Activated T-helper 17 cell treated with anti-CD3 and anti-CD28 coated beads, Interleukin-2, amount 50 U/mL, for 72 hours (primary cell): ENCODE results near the gene TGM1. TPM values are rescaled to one million over a fixed set of nuclear protein-coding genes. Genes with fewer than 3 reads are reported as not detected.
"Not testable (repeated sequence)": the region's sequence is repeated elsewhere in the genome, so short reads cannot be mapped to it uniquely, and the experiment has no call there.

ENCODE experiments used
- ATAC-seq: fragments of 150-1000 bp; cut with Tn5 transposase; replicated peaks from 2 replicates; pipeline ENCODE4 v1.10.0; 2021; ENCODE audit warnings: mild to moderate bottlenecking, moderate library complexity
- H3K27ac Mint-ChIP-seq: one replicate; pipeline ENCODE4 v1.8.0; 2022; ENCODE audit warnings: mixed read lengths
- H3K27me3 Mint-ChIP-seq: one replicate; pipeline ENCODE4 v1.8.0; 2022; ENCODE audit warnings: mixed read lengths
- H3K36me3 Mint-ChIP-seq: one replicate; pipeline ENCODE4 v1.8.0; 2022; ENCODE audit warnings: low read depth, mild to moderate bottlenecking, mixed read lengths
- H3K4me1 Mint-ChIP-seq: one replicate; pipeline ENCODE4 v1.8.0; 2022; ENCODE audit warnings: mixed read lengths
- H3K4me3 Mint-ChIP-seq: one replicate; pipeline ENCODE4 v1.8.0; 2022; ENCODE audit warnings: mild to moderate bottlenecking, mixed read lengths
- H3K9me3 Mint-ChIP-seq: one replicate; pipeline ENCODE4 v1.8.0; 2022; ENCODE audit warnings: mixed read lengths
- total RNA-seq, 2 donors: library from RNA; stranded (reverse); gene quantifications; one replicate each; pipeline ENCODE4 v1.2.3, GENCODE V29; 2022

Gene TGM1
- total RNA-seq, 2 donors from 2014 or later, result 16.1 to 18.2 TPM

GRCh38 chr14:24231263-24232120 is 31.5 kb downstream of the TGM1 start:
- Mint-ChIP-seq H3K9me3 (no peaks in the 10 kb centered on the region), H3K27ac (peak overlapping the region; percentile 85), H3K36me3 (peaks cover 68% of the 10 kb centered on the region), H3K27me3 (no peaks in the 10 kb centered on the region), H3K4me1 (peaks cover 29% of the 10 kb centered on the region), H3K4me3 (peak overlapping the region; percentile 84)
- ATAC-seq, result no peak

- H3K4me1 Mint-ChIP-seq, result peaks cover 19% of the 10 kb centered on the region
- no peaks in the 10 kb centered on the region for H3K9me3 Mint-ChIP-seq
- H3K27me3 Mint-ChIP-seq, result no peaks in the 10 kb centered on the region
- no peak overlapping the region for H3K4me3 Mint-ChIP-seq
- ATAC-seq, result no peak
- peaks cover 62% of the 10 kb centered on the region for H3K36me3 Mint-ChIP-seq
- no peak overlapping the region for H3K27ac Mint-ChIP-seq
These were observed 34.1 kb downstream of the TGM1 start for GRCh38 chr14:24228902-24229301.

GRCh38 chr14:24226473-24226872 is 36.5 kb downstream of the TGM1 start:
- Mint-ChIP-seq H3K27me3 (no peaks in the 10 kb centered on the region), H3K4me1 (peaks cover 14% of the 10 kb centered on the region), H3K4me3 (peak overlapping the region; percentile 3), H3K36me3 (peaks cover 48% of the 10 kb centered on the region), H3K27ac (peak overlapping the region; percentile 6), H3K9me3 (no peaks in the 10 kb centered on the region)
- ATAC-seq, result no peak

- Mint-ChIP-seq H3K27me3 (no peaks in the 10 kb centered on the region), H3K27ac (peak overlapping the region; percentile 66), H3K4me3 (no peak overlapping the region), H3K36me3 (peaks cover 48% of the 10 kb centered on the region), H3K9me3 (no peaks in the 10 kb centered on the region), H3K4me1 (peaks cover 16% of the 10 kb centered on the region)
- no peak for ATAC-seq
These were observed 38.3 kb downstream of the TGM1 start for GRCh38 chr14:24224618-24225071.

GRCh38 chr14:24222987-24223386 is 40.0 kb downstream of the TGM1 start:
- not testable (repeated sequence) for H3K9me3 Mint-ChIP-seq, H3K4me3 Mint-ChIP-seq, H3K27me3 Mint-ChIP-seq, ATAC-seq, H3K27ac Mint-ChIP-seq
- Mint-ChIP-seq H3K36me3 (peaks cover 45% of the 10 kb centered on the region), H3K4me1 (peaks cover 20% of the 10 kb centered on the region)

- no peak for ATAC-seq
- H3K4me1 Mint-ChIP-seq, result peaks cover 19% of the 10 kb centered on the region
These were observed 43.5 kb downstream of the TGM1 start for GRCh38 chr14:24219521-24219920.

GRCh38 chr14:24219080-24219479 is 43.9 kb downstream of the TGM1 start:
- Mint-ChIP-seq H3K4me1 (peaks cover 21% of the 10 kb centered on the region), H3K27ac (peak overlapping the region; percentile 35), H3K36me3 (peaks cover 40% of the 10 kb centered on the region), H3K4me3 (no peak overlapping the region), H3K27me3 (no peaks in the 10 kb centered on the region), H3K9me3 (no peaks in the 10 kb centered on the region)
- no peak for ATAC-seq

More at GRCh38 chr14:24219521-24219920, 43.5 kb downstream of the TGM1 start:
- Mint-ChIP-seq H3K9me3 (no peaks in the 10 kb centered on the region), H3K27me3 (no peaks in the 10 kb centered on the region), H3K36me3 (peaks cover 43% of the 10 kb centered on the region), H3K4me3 (no peak overlapping the region), H3K27ac (peak overlapping the region; percentile 35)

GRCh38 chr14:24216876-24217275 is 46.1 kb downstream of the TGM1 start:
- not testable (repeated sequence) for H3K27me3 Mint-ChIP-seq, H3K4me3 Mint-ChIP-seq, H3K9me3 Mint-ChIP-seq, ATAC-seq
- Mint-ChIP-seq H3K4me1 (peaks cover 23% of the 10 kb centered on the region), H3K27ac (peak overlapping the region; percentile 88), H3K36me3 (peaks cover 58% of the 10 kb centered on the region)

- Mint-ChIP-seq H3K4me3 (peak overlapping the region; percentile 81), H3K4me1 (peaks cover 29% of the 10 kb centered on the region), H3K9me3 (no peaks in the 10 kb centered on the region), H3K27ac (peak overlapping the region; percentile 88), H3K27me3 (no peaks in the 10 kb centered on the region), H3K36me3 (peaks cover 63% of the 10 kb centered on the region)
- no peak for ATAC-seq
These were observed 46.7 kb downstream of the TGM1 start for GRCh38 chr14:24216345-24216699.

GRCh38 chr14:24215495-24216344 is 47.3 kb downstream of the TGM1 start, which contains the start of gene MDP1:
TSS of gene MDP1 (minus strand) at chr14:24216066. CDS start at chr14:24215955, 111 bp downstream.
- Mint-ChIP-seq H3K27ac (peak within 1 kb of the TSS; percentile 88), H3K4me1 (peaks cover 29% of the 10 kb centered on the region), H3K4me3 (peak within 1 kb of the TSS; percentile 81), H3K36me3 (peaks cover 69% of the 10 kb centered on the region), H3K27me3 (no peaks in the 10 kb centered on the region), H3K9me3 (no peaks in the 10 kb centered on the region)
- ATAC-seq, result peak; percentile 76

- no peaks in the 10 kb centered on the region for H3K27me3 Mint-ChIP-seq
- ATAC-seq, result no peak
- H3K4me3 Mint-ChIP-seq, result peak overlapping the region; percentile 81
- peaks cover 29% of the 10 kb centered on the region for H3K4me1 Mint-ChIP-seq
- H3K9me3 Mint-ChIP-seq, result no peaks in the 10 kb centered on the region
- H3K36me3 Mint-ChIP-seq, result peaks cover 79% of the 10 kb centered on the region
- H3K27ac Mint-ChIP-seq, result peak overlapping the region; percentile 88
These were observed 48.9 kb downstream of the TGM1 start for GRCh38 chr14:24213866-24214662.

- peak within 1 kb of the TSS; percentile 81 for H3K4me3 Mint-ChIP-seq
These were observed 49.8 kb downstream of the TGM1 start, which contains the start of gene CHMP4A for GRCh38 chr14:24212924-24213865. TSS of gene CHMP4A (minus strand) at chr14:24213488. CDS start at chr14:24213439, 49 bp downstream.

GRCh38 chr14:24211311-24211710 is 51.7 kb downstream of the TGM1 start:
- Mint-ChIP-seq H3K27me3 (no peaks in the 10 kb centered on the region), H3K27ac (peak overlapping the region; percentile 36), H3K4me3 (peak overlapping the region; percentile 81), H3K9me3 (no peaks in the 10 kb centered on the region), H3K4me1 (peaks cover 42% of the 10 kb centered on the region), H3K36me3 (peaks cover 82% of the 10 kb centered on the region)
- no peak for ATAC-seq

More at GRCh38 chr14:24212924-24213865, 49.8 kb downstream of the TGM1 start, which contains the start of gene CHMP4A:
- Mint-ChIP-seq H3K36me3 (peaks cover 82% of the 10 kb centered on the region), H3K27me3 (no peaks in the 10 kb centered on the region), H3K9me3 (no peaks in the 10 kb centered on the region), H3K4me1 (peaks cover 29% of the 10 kb centered on the region), H3K27ac (peak within 1 kb of the TSS; percentile 88)
- ATAC-seq, result peak; percentile 86
